Transverse colon (tissue), 4 donors: Measurements from ENCODE around the gene CNST. TPM values are rescaled to one million over a fixed set of nuclear protein-coding genes. Genes with fewer than 3 reads are reported as not detected.

ENCODE experiments used
- DNase-seq: peaks from one replicate; pipeline ENCODE4 v3.0.0-alpha.2; 2019
- H3K27ac ChIP-seq, 4 donors: fragments of 200-600 bp; sonication (generic); 2 replicates each; pipeline ENCODE4 v1.5.1; 2016 to 2018; ENCODE audit warnings: inconsistent platforms in 4 of 4
- H3K27me3 ChIP-seq: fragments of 200-600 bp; sonication (generic); 2 replicates; pipeline ENCODE4 v1.5.1; 2017; ENCODE audit warnings: inconsistent platforms
- H3K36me3 ChIP-seq, 4 donors: fragments of 200-600 bp; sonication (generic); 2 replicates each; pipeline ENCODE4 v1.5.1; 2017 to 2019; ENCODE audit warnings: inconsistent platforms in 4 of 4
- H3K4me1 ChIP-seq, 4 donors: fragments of 200-600 bp; sonication (generic); 2 replicates each; pipeline ENCODE4 v1.5.1; 2017 to 2020; ENCODE audit warnings: inconsistent platforms in 4 of 4
- H3K4me3 ChIP-seq, 4 donors: fragments of 200-600 bp; sonication (generic); 1 replicate in 1 of 4; 2 replicates in 3 of 4; pipeline versions ENCODE4 v1.5.1 to v1.6.1; 2017 to 2019; ENCODE audit warnings: inconsistent platforms in 4 of 4
- H3K9me3 ChIP-seq, 2 donors: fragments of 200-600 bp; sonication (generic); 2 replicates each; pipeline ENCODE4 v1.5.1; 2017 to 2019; ENCODE audit warnings: inconsistent platforms in 2 of 2
- EP300 ChIP-seq: sonication (generic); formaldehyde crosslinking; IDR thresholded peaks from one replicate; pipeline ENCODE4 v1.6.1; 2017; ENCODE audit warnings: antibody characterized with exemption, low read depth
- POLR2A ChIP-seq: fragments of 450-650 bp; IDR thresholded peaks from one replicate; pipeline ENCODE4 v1.6.1; 2016; ENCODE audit warnings: antibody characterized with exemption, mild to moderate bottlenecking, moderate library complexity
- POLR2AphosphoS5 ChIP-seq, 3 donors: sonication (generic); formaldehyde crosslinking; IDR thresholded peaks; one replicate each; pipeline ENCODE4 v1.6.1; 2016; ENCODE audit warnings: antibody characterized with exemption in 3 of 3
- WGBS, 2 donors: methylation state at CpG; one replicate each; pipeline ENCODE4 v1.1.5; 2018; ENCODE audit warnings: low coverage in 1 of 2; 5-methylcytosine and 5-hydroxymethylcytosine counted together
- in situ Hi-C, 4 donors: fragments of 200-750 bp; cut with MboI; loops; one replicate each; pipeline versions ENCODE4 v1.15.0 to v1.15.1; 2017; ENCODE audit warnings: low sequenced_read_pairs in 3 of 4, low pct_ligation_motif_present in 1 of 4, low pct_unique_long_range_greater_than_20kb in 1 of 4
- intact Hi-C: fragments of 100-400 bp; cut with DNase I; formaldehyde crosslinking; loops from one replicate; pipeline ENCODE4 v1.15.1; 2023; ENCODE audit warnings: low total_unique reads
- total RNA-seq, 4 donors: library from RNA; depleted of rRNA; stranded (reverse); fragments of >200 nt; gene quantifications; one replicate each; pipeline ENCODE4 v1.1.0, GENCODE V29; 2016
- TF ChIP-seq, protein P1 (sequence below), 5 experiments: fragments of 200-600 bp in 3 of 5; fragments of 450-650 bp in 2 of 5; sonication (generic) in 3 of 5; IDR thresholded peaks; 1 replicate in 2 of 5; 2 replicates in 3 of 5; pipeline ENCODE4 v1.5.1; 2016 to 2017; ENCODE audit warnings: antibody characterized with exemption in 5 of 5, inconsistent platforms in 3 of 5, mild to moderate bottlenecking in 2 of 5, moderate library complexity in 1 of 5

The CNST gene
- total RNA-seq, 4 donors from 2014 or later, result 44.0 to 83.0 (median 53.5) TPM

DNA sequence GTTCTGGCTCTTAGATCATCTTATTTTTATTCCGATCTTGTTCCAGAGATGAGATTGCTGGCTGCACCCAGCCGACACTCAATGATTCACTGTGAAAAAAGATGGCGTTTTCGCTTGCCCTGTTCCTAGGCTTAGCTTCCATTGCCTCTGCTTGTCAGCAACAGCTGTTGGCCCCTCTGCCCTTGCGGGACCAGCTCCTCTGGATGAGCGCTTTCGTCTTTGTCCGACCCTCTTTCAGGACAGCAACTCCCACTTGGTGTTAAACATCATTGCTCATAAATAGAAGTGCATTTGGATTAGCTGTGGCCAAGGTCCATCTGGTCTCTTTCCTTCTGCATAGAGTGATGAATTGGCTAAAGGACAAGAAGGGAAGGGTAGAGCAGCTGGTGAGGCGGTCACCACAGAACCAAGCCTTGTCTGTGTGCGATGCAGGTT, 114.5 kb downstream of the CNST start:
- peaks cover 0 to 52% (median 9%) of the 10 kb centered on the region in 4 donors for H3K4me1 ChIP-seq
- intact Hi-C loops, result no loop called here
- in situ Hi-C loops, result loop anchor here in 1 of 4 donors (25.0 kb wide), 1 partner anchor 118 kb away; the partner anchor contains the start of genes CNST and TFB2M
- no peaks in the 10 kb centered on the region for H3K36me3 ChIP-seq
- peak overlapping the region; percentile 5 to 23 (median 18) for H3K27ac ChIP-seq
- H3K4me3 ChIP-seq, result no peak overlapping the region
- TF ChIP-seq POLR2A, result no peak
- TF ChIP-seq, protein P1, sequence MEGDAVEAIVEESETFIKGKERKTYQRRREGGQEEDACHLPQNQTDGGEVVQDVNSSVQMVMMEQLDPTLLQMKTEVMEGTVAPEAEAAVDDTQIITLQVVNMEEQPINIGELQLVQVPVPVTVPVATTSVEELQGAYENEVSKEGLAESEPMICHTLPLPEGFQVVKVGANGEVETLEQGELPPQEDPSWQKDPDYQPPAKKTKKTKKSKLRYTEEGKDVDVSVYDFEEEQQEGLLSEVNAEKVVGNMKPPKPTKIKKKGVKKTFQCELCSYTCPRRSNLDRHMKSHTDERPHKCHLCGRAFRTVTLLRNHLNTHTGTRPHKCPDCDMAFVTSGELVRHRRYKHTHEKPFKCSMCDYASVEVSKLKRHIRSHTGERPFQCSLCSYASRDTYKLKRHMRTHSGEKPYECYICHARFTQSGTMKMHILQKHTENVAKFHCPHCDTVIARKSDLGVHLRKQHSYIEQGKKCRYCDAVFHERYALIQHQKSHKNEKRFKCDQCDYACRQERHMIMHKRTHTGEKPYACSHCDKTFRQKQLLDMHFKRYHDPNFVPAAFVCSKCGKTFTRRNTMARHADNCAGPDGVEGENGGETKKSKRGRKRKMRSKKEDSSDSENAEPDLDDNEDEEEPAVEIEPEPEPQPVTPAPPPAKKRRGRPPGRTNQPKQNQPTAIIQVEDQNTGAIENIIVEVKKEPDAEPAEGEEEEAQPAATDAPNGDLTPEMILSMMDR (IDR thresholded peaks at IDR 0.05), result no peak
- TF ChIP-seq EP300, result no peak
- TF ChIP-seq POLR2AphosphoS5 (IDR thresholded peaks at IDR 0.05), result no peak
- 48 to 75% methylated on average over 3 to 10 of the region's 10 CpGs for WGBS, 2 donors
- DNase-seq, result no peak
- no peaks in the 10 kb centered on the region for H3K27me3 ChIP-seq
- H3K9me3 ChIP-seq, result no peaks in the 10 kb centered on the region

DNA sequence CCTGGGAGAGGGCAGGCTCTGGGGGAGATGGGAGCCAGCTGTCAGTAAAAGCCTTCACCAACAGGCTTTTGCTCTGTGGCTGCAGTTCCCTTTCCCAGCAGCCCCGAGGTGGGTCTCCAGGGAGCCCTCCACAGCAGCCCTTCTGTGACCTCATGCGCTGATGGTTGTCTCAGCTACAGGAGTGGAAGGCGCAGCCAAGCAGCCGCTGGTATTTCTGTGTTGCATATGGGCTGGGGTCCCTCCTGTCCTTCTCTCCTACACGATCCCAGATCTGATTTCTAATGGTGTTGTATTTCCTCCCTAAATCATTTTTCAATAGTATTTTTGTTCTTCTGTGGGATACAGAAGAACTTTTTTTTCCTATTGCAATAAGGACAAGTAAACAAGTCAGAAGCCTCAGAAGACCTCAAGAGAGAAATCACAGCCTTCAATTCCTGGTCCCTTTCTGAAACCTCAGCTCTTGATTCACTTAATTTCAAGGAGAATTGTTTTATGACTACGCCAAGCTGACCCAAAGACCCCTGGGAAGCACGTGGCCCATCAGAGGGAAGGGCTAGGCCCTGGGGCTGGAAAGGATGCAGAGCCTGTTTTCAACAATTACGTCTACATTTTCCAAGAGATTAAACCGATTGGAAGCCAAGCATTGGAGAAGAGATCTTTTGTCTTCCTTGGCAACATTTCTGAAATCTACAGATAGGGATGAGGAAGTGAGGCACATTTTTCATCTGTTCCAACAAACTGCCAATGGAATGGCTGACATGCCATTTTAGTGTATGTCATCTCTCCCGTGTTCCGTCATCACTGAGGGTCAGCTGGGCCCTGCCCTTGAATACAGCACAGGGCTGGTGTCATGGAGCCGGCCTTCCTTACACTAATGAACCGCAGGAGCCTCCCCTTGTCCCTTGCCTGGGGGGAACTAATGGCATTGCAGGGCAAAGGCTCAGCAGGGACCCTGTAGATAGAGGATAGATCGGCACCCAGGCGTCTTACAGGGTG, 115.9 kb downstream of the CNST start:
- in situ Hi-C loops, result loop anchor here in 1 of 4 donors (25.0 kb wide), 1 partner anchor 120 kb away; the partner anchor contains the start of genes CNST and TFB2M

DNA sequence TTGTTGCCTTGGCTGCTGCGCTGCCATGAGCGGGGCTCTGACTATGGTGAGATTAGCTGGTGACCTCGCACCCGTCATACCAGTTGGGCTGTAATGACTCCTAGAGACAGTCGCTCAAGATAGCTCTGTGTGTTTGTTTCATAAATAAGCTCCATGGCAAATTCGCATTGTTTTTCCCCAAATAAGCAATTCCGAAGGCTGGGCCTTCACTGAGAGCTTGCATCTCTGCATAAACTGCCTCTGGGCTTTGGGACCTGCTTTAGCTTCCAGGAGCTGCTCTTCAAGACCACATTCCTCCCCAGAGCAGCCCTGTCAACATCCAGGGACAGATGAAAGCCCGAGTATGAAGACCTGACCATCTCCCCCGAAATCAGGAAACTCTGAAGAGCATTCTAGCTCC, 117.3 kb downstream of the CNST start:
- in situ Hi-C loops, result loop anchor here in 1 of 4 donors (25.0 kb wide), 1 partner anchor 121 kb away; the partner anchor contains the start of genes CNST and TFB2M
- peaks cover 0 to 33% (median 5%) of the 10 kb centered on the region in 4 donors for H3K4me1 ChIP-seq
- no peak for DNase-seq
- H3K27me3 ChIP-seq, result no peaks in the 10 kb centered on the region
- intact Hi-C loops, result no loop called here
- H3K4me3 ChIP-seq, result no peak overlapping the region
- no peak overlapping the region for H3K27ac ChIP-seq
- no peaks in the 10 kb centered on the region for H3K9me3 ChIP-seq
- 94% methylated on average over 9 of the region's 9 CpGs; no CpG with 5 or more reads in 1 of the 2 donors for WGBS, 2 donors
- TF ChIP-seq POLR2A (no peak), EP300 (no peak), POLR2AphosphoS5 (IDR thresholded peaks at IDR 0.05) (no peak)
- TF ChIP-seq, protein P1 (IDR thresholded peaks at IDR 0.05), result no peak
- H3K36me3 ChIP-seq, result no peaks in the 10 kb centered on the region

More for the DNA sequence above, 115.9 kb downstream of the CNST start:
- Histone ChIP-seq H3K4me3 (no peak overlapping the region), H3K4me1 (peaks cover 0 to 44% (median 7%) of the 10 kb centered on the region in 4 donors), H3K36me3 (no peaks in the 10 kb centered on the region), H3K27ac (peak overlapping the region; percentile 5 to 23 (median 18)), H3K27me3 (no peaks in the 10 kb centered on the region), H3K9me3 (no peaks in the 10 kb centered on the region)
- TF ChIP-seq, protein P1 (IDR thresholded peaks at IDR 0.05), result no peak
- TF ChIP-seq POLR2AphosphoS5 (IDR thresholded peaks at IDR 0.05) (no peak), POLR2A (no peak), EP300 (no peak)
- intact Hi-C loops, result no loop called here
- WGBS, 2 donors, result 67 to 79% methylated on average over 1 to 15 of the region's 15 CpGs
- DNase-seq, result no peak

DNA sequence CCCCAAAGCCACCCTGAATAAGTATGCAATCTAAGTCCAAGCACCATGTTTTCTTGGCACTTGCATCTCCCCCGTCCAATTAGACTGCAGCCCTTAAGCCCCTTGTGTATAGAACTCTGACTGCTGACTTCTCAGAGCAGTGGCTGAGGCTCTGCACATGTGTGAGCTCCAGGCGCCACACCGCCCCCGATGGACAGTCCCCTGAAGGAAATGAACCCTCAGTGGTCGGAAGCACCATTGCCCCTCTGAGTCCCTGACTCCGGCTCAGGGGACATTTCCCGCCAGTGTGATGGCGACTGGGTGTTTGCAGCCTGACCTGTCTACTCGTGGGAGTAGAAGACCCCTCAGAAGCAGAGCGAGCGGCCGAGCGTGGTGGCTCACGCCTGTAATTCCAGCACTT, 120.7 kb downstream of the CNST start:
- no peak overlapping the region for H3K27ac ChIP-seq
- in situ Hi-C loops (loop anchor here in 1 of 4 donors (25.0 kb wide), 1 partner anchor 125 kb away; the partner anchor contains the start of genes CNST and TFB2M), intact Hi-C loops (no loop called here)
- TF ChIP-seq POLR2AphosphoS5 (IDR thresholded peaks at IDR 0.05) (no peak), EP300 (no peak), POLR2A (no peak)
- TF ChIP-seq, protein P1 (IDR thresholded peaks at IDR 0.05), result no peak
- DNase-seq, result no peak
- H3K4me1 ChIP-seq, result peaks cover 5 to 13% (median 10%) of the 10 kb centered on the region in 4 donors
- no peaks in the 10 kb centered on the region for H3K9me3 ChIP-seq
- H3K36me3 ChIP-seq, result no peaks in the 10 kb centered on the region
- H3K4me3 ChIP-seq, result no peak overlapping the region
- 89% methylated on average over 14 of the region's 14 CpGs; no CpG with 5 or more reads in 1 of the 2 donors for WGBS, 2 donors
- no peaks in the 10 kb centered on the region for H3K27me3 ChIP-seq
